Neuronal stem cell (in vitro differentiated cells): ENCODE results near the gene STRN4.

Source experiments
- DNase-seq: peaks from one replicate; pipeline ENCODE4 v3.0.0-alpha.2; 2013; ENCODE audit warnings: low spot score
- H2AFZ ChIP-seq: one replicate; pipeline ENCODE4 v1.6.1; 2013; ENCODE audit warnings: mild to moderate bottlenecking, low read length, inconsistent platforms
- H2AK5ac ChIP-seq: 2 replicates; pipeline ENCODE4 v1.6.1; 2013; ENCODE audit warnings: low read depth, mild to moderate bottlenecking, inconsistent platforms, low read length, moderate library complexity, mixed read lengths
- H2BK120ac ChIP-seq: 2 replicates; pipeline ENCODE4 v1.6.1; 2013; ENCODE audit warnings: low read depth, mild to moderate bottlenecking, inconsistent platforms, low read length, moderate library complexity, mixed read lengths
- H2BK12ac ChIP-seq: one replicate; pipeline ENCODE4 v1.6.1; 2013; ENCODE audit warnings: low read length, inconsistent platforms
- H2BK15ac ChIP-seq: 2 replicates; pipeline ENCODE4 v1.6.1; 2013; ENCODE audit warnings: mild to moderate bottlenecking, low read length, inconsistent platforms, mixed read lengths
- H2BK5ac ChIP-seq: one replicate; pipeline ENCODE4 v1.6.1; 2013; ENCODE audit warnings: inconsistent platforms, mild to moderate bottlenecking, low read length, moderate library complexity
- H3K14ac ChIP-seq: one replicate; pipeline ENCODE4 v1.6.1; 2013; ENCODE audit warnings: low read length, inconsistent platforms
- H3K18ac ChIP-seq: 2 replicates; pipeline ENCODE4 v1.6.1; 2013; ENCODE audit warnings: low read length, inconsistent platforms
- H3K23ac ChIP-seq: 2 replicates; pipeline ENCODE4 v1.6.1; 2013; ENCODE audit warnings: low read depth, mild to moderate bottlenecking, mixed read lengths, low read length, inconsistent platforms; ENCODE audit not compliant: poor library complexity
- H3K27ac ChIP-seq: replicated peaks from 3 replicates; pipeline ENCODE4 v1.5.1; 2013; ENCODE audit warnings: low read length, inconsistent platforms
- H3K27me3 ChIP-seq, 3 experiments: 2 replicates each; pipeline ENCODE4 v1.6.1; 2013; ENCODE audit warnings: low read length in 3 of 3, mild to moderate bottlenecking in 2 of 3, inconsistent platforms in 1 of 3, low read depth in 1 of 3, mixed read lengths in 1 of 3, moderate library complexity in 1 of 3; ENCODE audit not compliant: control insufficient read depth in 3 of 3, insufficient read depth in 3 of 3
- H3K36me3 ChIP-seq, 2 donors: replicated peaks in 1 of 2; 2 replicates each; pipeline ENCODE4 v1.6.1; 2013; ENCODE audit warnings: low read length in 2 of 2; ENCODE audit not compliant: control insufficient read depth in 2 of 2, insufficient read depth in 2 of 2
- H3K4ac ChIP-seq: 2 replicates; pipeline ENCODE4 v1.6.1; 2013; ENCODE audit warnings: inconsistent platforms, mild to moderate bottlenecking, low read length, moderate library complexity
- H3K4me1 ChIP-seq, 2 donors: 1 replicate in 1 of 2; 2 replicates in 1 of 2; pipeline ENCODE4 v1.6.1; 2013; ENCODE audit warnings: low read length in 2 of 2, low read depth in 1 of 2; ENCODE audit not compliant: control insufficient read depth in 2 of 2, insufficient read depth in 1 of 2
- H3K4me2 ChIP-seq: one replicate; pipeline ENCODE4 v1.6.1; 2013; ENCODE audit warnings: mild to moderate bottlenecking, low read length, inconsistent platforms; ENCODE audit not compliant: insufficient read depth, poor library complexity, severe bottlenecking
- H3K4me3 ChIP-seq, 2 donors: 2 replicates each; pipeline ENCODE4 v1.5.1; 2013; ENCODE audit warnings: low read length in 2 of 2, mild to moderate bottlenecking in 2 of 2, inconsistent platforms in 1 of 2, moderate library complexity in 1 of 2
- H3K79me1 ChIP-seq: one replicate; pipeline ENCODE4 v1.6.1; 2013; ENCODE audit warnings: low read depth, mild to moderate bottlenecking, inconsistent platforms, low read length, moderate library complexity
- H3K9ac ChIP-seq: one replicate; pipeline ENCODE4 v1.6.1; 2013; ENCODE audit warnings: mild to moderate bottlenecking, low read depth, low read length, inconsistent platforms; ENCODE audit not compliant: poor library complexity
- H3K9me3 ChIP-seq, 2 donors: replicated peaks in 1 of 2; 2 replicates each; pipeline versions ENCODE3 to v1.6.1; 2013; ENCODE audit warnings: low read length in 2 of 2, mild to moderate bottlenecking in 2 of 2, inconsistent platforms in 1 of 2, low read depth in 1 of 2, mixed read lengths in 1 of 2, moderate library complexity in 1 of 2; ENCODE audit not compliant: control insufficient read depth in 2 of 2, insufficient read depth in 1 of 2
- H4K8ac ChIP-seq: one replicate; pipeline ENCODE4 v1.6.1; 2013; ENCODE audit warnings: low read depth, mild to moderate bottlenecking, inconsistent platforms, low read length, moderate library complexity
- H4K91ac ChIP-seq: one replicate; pipeline ENCODE4 v1.6.1; 2013; ENCODE audit warnings: low read length, low read depth, mild to moderate bottlenecking, inconsistent platforms; ENCODE audit not compliant: poor library complexity
- WGBS, 2 donors: extraction: QIAGEN DNeasy Blood & Tissue Kit; methylation state at CpG; one replicate each; pipeline ENCODE4 v1.1.7; 2013; ENCODE audit warnings: missing lambda C conversion rate in 2 of 2, mixed read lengths in 1 of 2; ENCODE audit not compliant: insufficient read length in 2 of 2, insufficient replicate concordance in 1 of 2; ENCODE audit errors: extremely low coverage in 2 of 2; 5-methylcytosine and 5-hydroxymethylcytosine counted together

Gene STRN4

GRCh38 chr19:46719629-46720502, 26.4 kb downstream of the STRN4 start:
- Histone ChIP-seq H3K23ac (no peak overlapping the region), H2BK12ac (peak overlapping the region; percentile 22), H2AK5ac (no peak overlapping the region), H3K9me3 (no peaks in the 10 kb centered on the region), H3K9ac (no peak overlapping the region), H3K4me1 (peaks cover 4 to 12% of the 10 kb centered on the region in 2 donors), H2BK120ac (no peak overlapping the region), H3K27ac (no peak overlapping the region), H2BK5ac (no peak overlapping the region), H2BK15ac (no peak overlapping the region), H3K27me3 (no peaks in the 10 kb centered on the region), H4K8ac (peak overlapping the region; percentile 72), H3K4me2 (no peak overlapping the region), H3K18ac (no peak overlapping the region), H3K4ac (no peak overlapping the region), H4K91ac (no peak overlapping the region), H3K36me3 (peaks cover 52 to 71% of the 10 kb centered on the region in 2 donors), H3K4me3 (no peak overlapping the region), H3K14ac (no peak overlapping the region), H3K79me1 (peaks cover 10% of the 10 kb centered on the region), H2AFZ (no peak overlapping the region)
- WGBS, 2 donors: no CpG with 5 or more reads among the region's 25 CpGs
- no peak for DNase-seq

- Histone ChIP-seq H3K18ac (no peak overlapping the region), H3K36me3 (peaks cover 44 to 63% of the 10 kb centered on the region in 2 donors), H3K4me1 (peaks cover 7 to 12% of the 10 kb centered on the region in 2 donors), H4K8ac (no peak overlapping the region), H4K91ac (no peak overlapping the region), H2BK120ac (no peak overlapping the region), H3K23ac (no peak overlapping the region), H2AK5ac (no peak overlapping the region), H3K4me2 (no peak overlapping the region), H3K9me3 (no peaks in the 10 kb centered on the region), H2BK15ac (no peak overlapping the region), H2BK12ac (no peak overlapping the region), H3K4me3 (no peak overlapping the region), H2AFZ (no peak overlapping the region), H3K9ac (no peak overlapping the region), H3K4ac (no peak overlapping the region), H3K79me1 (peaks cover 11% of the 10 kb centered on the region), H3K27ac (no peak overlapping the region), H3K14ac (no peak overlapping the region), H3K27me3 (no peaks in the 10 kb centered on the region), H2BK5ac (no peak overlapping the region)
- no CpG with 5 or more reads among the region's 15 CpGs for WGBS, 2 donors
- DNase-seq: no peak
These were observed 27.2 kb downstream of the STRN4 start for GRCh38 chr19:46718934-46719622.

GRCh38 chr19:46718157-46718933, 27.9 kb downstream of the STRN4 start:
- Histone ChIP-seq H4K8ac (peak overlapping the region; percentile 3), H2BK5ac (no peak overlapping the region), H3K23ac (no peak overlapping the region), H2BK120ac (no peak overlapping the region), H3K27ac (peak overlapping the region; percentile 3), H3K4me2 (no peak overlapping the region), H3K9me3 (no peaks in the 10 kb centered on the region), H2BK15ac (no peak overlapping the region), H3K36me3 (peaks cover 40 to 56% of the 10 kb centered on the region in 2 donors), H4K91ac (no peak overlapping the region), H2BK12ac (no peak overlapping the region), H3K18ac (no peak overlapping the region), H3K27me3 (no peaks in the 10 kb centered on the region), H2AK5ac (no peak overlapping the region), H3K4me3 (no peak overlapping the region), H3K4me1 (peaks cover 7 to 12% of the 10 kb centered on the region in 2 donors), H3K9ac (no peak overlapping the region), H3K14ac (no peak overlapping the region), H2AFZ (no peak overlapping the region), H3K79me1 (peaks cover 11% of the 10 kb centered on the region), H3K4ac (no peak overlapping the region)
- no peak for DNase-seq
- no CpG with 5 or more reads among the region's 17 CpGs for WGBS, 2 donors
